Prostate gland (tissue), 2 donors: ENCODE measurements around the gene SEMA3G. TPM values are rescaled to one million over a fixed set of nuclear protein-coding genes. Genes with fewer than 3 reads are reported as not detected.

ENCODE experiments used
- DNase-seq: peaks from one replicate; pipeline ENCODE4 v3.0.0-alpha.2; 2019; ENCODE audit warnings: low spot score
- H3K27ac ChIP-seq, 2 donors: fragments of 200-600 bp; sonication (generic); 2 replicates each; pipeline ENCODE4 v1.5.1; 2017 to 2019
- H3K27me3 ChIP-seq: fragments of 200-600 bp; sonication (generic); replicated peaks from 2 replicates; pipeline ENCODE4 v1.5.1; 2019; ENCODE audit not compliant: insufficient read depth
- H3K36me3 ChIP-seq, 2 donors: fragments of 200-600 bp; sonication (generic); 1 replicate in 1 of 2; 2 replicates in 1 of 2; pipeline versions ENCODE4 v1.5.1 to v1.8.1; 2017 to 2019
- H3K4me1 ChIP-seq: fragments of 200-600 bp; sonication (generic); replicated peaks from 2 replicates; pipeline ENCODE4 v1.5.1; 2019
- H3K4me3 ChIP-seq, 2 donors: fragments of 200-600 bp; sonication (generic); 2 replicates each; pipeline ENCODE4 v1.5.1; 2017 to 2019
- H3K9me3 ChIP-seq: fragments of 200-600 bp; sonication (generic); 2 replicates; pipeline ENCODE4 v1.5.1; 2017
- CTCF ChIP-seq, 4 experiments: fragments of 200-600 bp in 2 of 4; fragments of 450-650 bp in 2 of 4; sonication (generic) in 2 of 4; IDR thresholded peaks; 1 replicate in 3 of 4; 2 replicates in 1 of 4; pipeline ENCODE4 v1.5.1; 2016 to 2019; ENCODE audit warnings: antibody characterized with exemption in 4 of 4, mild to moderate bottlenecking in 2 of 4, moderate library complexity in 2 of 4
- POLR2A ChIP-seq: fragments of 450-650 bp; IDR thresholded peaks from one replicate; pipeline ENCODE4 v1.6.1; 2016; ENCODE audit warnings: antibody characterized with exemption, mild to moderate bottlenecking
- POLR2AphosphoS5 ChIP-seq: sonication (generic); formaldehyde crosslinking; IDR thresholded peaks from one replicate; pipeline ENCODE4 v1.6.1; 2017; ENCODE audit warnings: antibody characterized with exemption
- WGBS: methylation state at CpG from one replicate; pipeline ENCODE4 v1.1.5; 2018; 5-methylcytosine and 5-hydroxymethylcytosine counted together
- intact Hi-C: fragments of 100-400 bp; cut with DNase I; formaldehyde crosslinking; loops from one replicate; pipeline ENCODE4 v1.14.2; 2022
- total RNA-seq, 2 donors: library from RNA; depleted of rRNA; stranded (reverse); fragments of >200 nt; gene quantifications; one replicate each; pipeline ENCODE4 v1.1.0, GENCODE V29; 2016

The SEMA3G gene
- total RNA-seq, 2 donors from 2014 or later: 3.5 to 7.6 TPM

GRCh38 chr3:52472239-52473000 is 27.5 kb upstream of the SEMA3G start:
- WGBS: 73% methylated on average over 14 of the region's 14 CpGs
- DNase-seq: no peak
- Histone ChIP-seq H3K27ac (peak overlapping the region; percentile 25 to 82), H3K4me1 (peaks cover 29% of the 10 kb centered on the region), H3K36me3 (peaks cover 26 to 33% of the 10 kb centered on the region in 2 donors), H3K27me3 (no peaks in the 10 kb centered on the region), H3K9me3 (no peaks in the 10 kb centered on the region), H3K4me3 (no peak overlapping the region)
- intact Hi-C loops: loop anchor here (10.0 kb wide), 1 partner anchor 212 kb away; the partner anchor contains the start of genes GNL3 and PBRM1
- no peak for TF ChIP-seq POLR2A
- no peak for TF ChIP-seq CTCF (IDR thresholded peaks at IDR 0.05)
- no peak for TF ChIP-seq POLR2AphosphoS5

- WGBS: 48% methylated on average over 24 of the region's 26 CpGs
- intact Hi-C loops: loop anchor here (10.0 kb wide), 1 partner anchor 213 kb away; the partner anchor contains the start of genes GNL3 and PBRM1
Observed at GRCh38 chr3:52471371-52472238, 26.7 kb upstream of the SEMA3G start.

DNA sequence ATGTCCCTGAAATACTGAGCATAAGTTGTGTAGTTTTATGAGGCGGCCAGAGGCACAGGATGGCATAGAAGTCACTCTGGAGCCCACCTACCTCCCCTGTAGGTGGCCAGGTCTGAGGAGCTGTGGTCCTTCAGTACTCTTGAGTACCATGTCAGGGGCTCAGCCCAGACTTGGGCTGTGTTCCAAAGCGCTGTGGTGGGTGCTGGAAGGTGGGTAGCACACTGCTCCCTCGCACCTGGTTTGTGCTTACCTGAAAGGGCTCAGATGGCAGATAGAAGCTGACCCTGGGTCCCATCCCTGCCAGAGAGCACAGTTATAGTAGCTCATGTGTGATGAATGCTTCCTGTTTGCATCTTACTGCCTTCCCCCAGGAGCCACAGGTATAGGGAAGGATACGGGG is 26.0 kb upstream of the SEMA3G start:
- TF ChIP-seq CTCF (IDR thresholded peaks at IDR 0.05): no peak
- TF ChIP-seq POLR2AphosphoS5: no peak
- TF ChIP-seq POLR2A: no peak
- H3K27me3 ChIP-seq: no peaks in the 10 kb centered on the region
- H3K9me3 ChIP-seq: no peaks in the 10 kb centered on the region
- intact Hi-C loops: loop anchor here (10.0 kb wide), 1 partner anchor 214 kb away; the partner anchor contains the start of genes GNL3 and PBRM1
- H3K4me1 ChIP-seq: peaks cover 33% of the 10 kb centered on the region
- H3K36me3 ChIP-seq: peaks cover 18 to 20% of the 10 kb centered on the region in 2 donors
- no peak for DNase-seq
- H3K4me3 ChIP-seq: no peak overlapping the region
- H3K27ac ChIP-seq: peak overlapping the region; percentile 45 to 82
- 92% methylated on average over 4 of the region's 4 CpGs for WGBS

More at GRCh38 chr3:52471371-52472238, 26.7 kb upstream of the SEMA3G start:
- peak overlapping the region; percentile 45 to 82 for H3K27ac ChIP-seq
- peaks cover 31% of the 10 kb centered on the region for H3K4me1 ChIP-seq
- DNase-seq: peak; percentile 67
- no peak overlapping the region for H3K4me3 ChIP-seq
- no peaks in the 10 kb centered on the region for H3K27me3 ChIP-seq
- TF ChIP-seq POLR2A: no peak
- TF ChIP-seq CTCF (IDR thresholded peaks at IDR 0.05): peak; percentile 68 to 80 (median 74)
- TF ChIP-seq POLR2AphosphoS5: peak; percentile 14
- H3K9me3 ChIP-seq: no peaks in the 10 kb centered on the region
- peaks cover 25 to 27% of the 10 kb centered on the region in 2 donors for H3K36me3 ChIP-seq

GRCh38 chr3:52469001-52469400 is 24.1 kb upstream of the SEMA3G start:
- DNase-seq: peak; percentile 55
- H3K36me3 ChIP-seq: peaks cover 6 to 13% of the 10 kb centered on the region in 2 donors
- no peak overlapping the region for H3K4me3 ChIP-seq
- intact Hi-C loops: loop anchor here (2.0 kb wide), 1 partner anchor 66 kb away; no protein-coding TSS in a partner anchor
- H3K27ac ChIP-seq: peak overlapping the region; percentile 81 to 82
- no peaks in the 10 kb centered on the region for H3K27me3 ChIP-seq
- H3K4me1 ChIP-seq: peaks cover 33% of the 10 kb centered on the region
- peak; percentile 95 for TF ChIP-seq POLR2AphosphoS5
- TF ChIP-seq POLR2A: no peak
- TF ChIP-seq CTCF (IDR thresholded peaks at IDR 0.05): peak in 1 of 4 experiments; percentile 13
- H3K9me3 ChIP-seq: no peaks in the 10 kb centered on the region
- WGBS: 35% methylated on average over 5 of the region's 5 CpGs
